ENCODE results near the gene ERICH6B. TPM values are rescaled to one million over a fixed set of nuclear protein-coding genes. Genes with fewer than 3 reads are reported as not detected.

The ERICH6B gene
- total RNA-seq, 4 donors from 2014 or later: not detected

DNA sequence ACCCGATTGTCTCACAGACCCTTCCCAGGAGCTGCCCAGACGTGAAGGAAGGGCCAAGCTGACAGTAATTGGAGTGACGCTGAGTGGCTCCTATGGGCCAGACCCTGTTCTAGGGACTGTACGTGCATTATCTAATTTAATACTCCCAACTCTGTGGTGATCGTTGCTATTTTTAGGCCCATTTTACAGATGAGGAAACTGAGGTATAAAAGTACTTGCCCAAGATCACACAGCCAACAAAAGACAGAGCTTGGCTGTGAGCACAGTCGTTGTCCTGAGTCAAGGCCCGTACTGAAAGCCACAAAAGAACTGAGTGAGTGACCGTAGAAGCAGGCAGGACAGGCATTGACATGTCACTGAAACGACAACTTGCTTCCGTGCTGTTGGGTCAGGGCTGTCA, 74.7 kb downstream of the ERICH6B start:
- WGBS: 87% methylated on average over 10 of the region's 10 CpGs
- TF ChIP-seq, protein P1, sequence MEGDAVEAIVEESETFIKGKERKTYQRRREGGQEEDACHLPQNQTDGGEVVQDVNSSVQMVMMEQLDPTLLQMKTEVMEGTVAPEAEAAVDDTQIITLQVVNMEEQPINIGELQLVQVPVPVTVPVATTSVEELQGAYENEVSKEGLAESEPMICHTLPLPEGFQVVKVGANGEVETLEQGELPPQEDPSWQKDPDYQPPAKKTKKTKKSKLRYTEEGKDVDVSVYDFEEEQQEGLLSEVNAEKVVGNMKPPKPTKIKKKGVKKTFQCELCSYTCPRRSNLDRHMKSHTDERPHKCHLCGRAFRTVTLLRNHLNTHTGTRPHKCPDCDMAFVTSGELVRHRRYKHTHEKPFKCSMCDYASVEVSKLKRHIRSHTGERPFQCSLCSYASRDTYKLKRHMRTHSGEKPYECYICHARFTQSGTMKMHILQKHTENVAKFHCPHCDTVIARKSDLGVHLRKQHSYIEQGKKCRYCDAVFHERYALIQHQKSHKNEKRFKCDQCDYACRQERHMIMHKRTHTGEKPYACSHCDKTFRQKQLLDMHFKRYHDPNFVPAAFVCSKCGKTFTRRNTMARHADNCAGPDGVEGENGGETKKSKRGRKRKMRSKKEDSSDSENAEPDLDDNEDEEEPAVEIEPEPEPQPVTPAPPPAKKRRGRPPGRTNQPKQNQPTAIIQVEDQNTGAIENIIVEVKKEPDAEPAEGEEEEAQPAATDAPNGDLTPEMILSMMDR (IDR thresholded peaks at IDR 0.05): no peak
- no peak for TF ChIP-seq POLR2AphosphoS5 (IDR thresholded peaks at IDR 0.05)
- no peak for TF ChIP-seq EP300 (IDR thresholded peaks at IDR 0.05)
- TF ChIP-seq POLR2A (IDR thresholded peaks at IDR 0.05): no peak
- Histone ChIP-seq H3K4me1 (no peaks in the 10 kb centered on the region), H3K27me3 (no peaks in the 10 kb centered on the region), H3K36me3 (peaks cover 3% of the 10 kb centered on the region), H3K4me3 (no peak overlapping the region), H3K27ac (no peak overlapping the region), H3K9me3 (no peaks in the 10 kb centered on the region)
- no peak for DNase-seq (ENCODE audit: low spot score in 2 of 2)

DNA sequence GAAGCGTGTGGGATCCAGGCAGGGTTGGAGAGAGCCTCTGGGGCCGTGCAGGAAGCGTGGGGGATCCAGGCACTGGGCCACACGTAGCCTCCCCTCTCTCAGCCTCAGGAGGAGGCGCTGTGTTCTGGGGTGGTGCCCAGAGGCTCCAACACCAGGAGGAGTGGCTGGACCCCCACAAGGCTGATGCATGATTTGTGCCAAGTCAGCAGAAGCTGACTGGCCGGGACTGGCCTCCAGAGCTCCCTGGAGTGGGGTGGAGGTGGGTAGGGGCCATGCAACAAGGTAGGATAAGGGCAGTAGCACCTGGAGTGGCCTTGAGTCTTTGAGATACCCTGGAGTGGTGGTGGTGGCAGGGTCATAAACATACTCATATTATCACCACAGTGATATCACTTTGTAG, 75.3 kb downstream of the ERICH6B start:
- no peaks in the 10 kb centered on the region for H3K4me1 ChIP-seq
- no peak overlapping the region for H3K4me3 ChIP-seq
- no peak overlapping the region for H3K27ac ChIP-seq
- WGBS: 81% methylated on average over 6 of the region's 6 CpGs
- DNase-seq (ENCODE audit: low spot score in 2 of 2): no peak
- H3K27me3 ChIP-seq: no peaks in the 10 kb centered on the region
- peaks cover 10% of the 10 kb centered on the region for H3K36me3 ChIP-seq
- no peaks in the 10 kb centered on the region for H3K9me3 ChIP-seq
- TF ChIP-seq POLR2AphosphoS5 (IDR thresholded peaks at IDR 0.05): no peak
- TF ChIP-seq, protein P1 (IDR thresholded peaks at IDR 0.05): no peak
- TF ChIP-seq EP300 (IDR thresholded peaks at IDR 0.05): no peak
- no peak for TF ChIP-seq POLR2A (IDR thresholded peaks at IDR 0.05)

DNA sequence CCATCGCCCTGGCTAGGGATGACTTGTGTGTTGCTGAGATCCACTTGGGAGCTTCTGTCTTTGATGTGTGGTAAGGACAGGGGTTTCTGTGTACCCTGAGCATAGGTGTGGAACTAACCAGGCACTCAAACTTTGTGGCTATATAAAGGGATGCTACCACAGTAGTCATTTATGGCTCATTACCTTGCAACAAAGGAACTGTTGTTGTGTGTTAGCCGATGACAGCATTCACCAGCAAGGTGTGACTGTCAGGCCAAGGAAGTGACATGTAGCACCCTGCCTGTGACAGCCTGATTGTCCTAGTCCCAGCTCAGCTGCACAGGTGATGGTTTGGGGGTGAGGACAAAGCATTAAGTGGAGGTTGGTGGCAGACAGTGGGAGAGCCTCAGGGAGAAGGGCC, 77.2 kb downstream of the ERICH6B start:
- no peak overlapping the region for H3K4me3 ChIP-seq
- H3K36me3 ChIP-seq: peaks cover 28% of the 10 kb centered on the region
- no peak for DNase-seq (ENCODE audit: low spot score in 2 of 2)
- H3K4me1 ChIP-seq: no peaks in the 10 kb centered on the region
- WGBS: 58% methylated on average over 2 of the region's 2 CpGs
- TF ChIP-seq EP300 (IDR thresholded peaks at IDR 0.05): no peak
- TF ChIP-seq, protein P1 (IDR thresholded peaks at IDR 0.05): no peak
- no peak for TF ChIP-seq POLR2AphosphoS5 (IDR thresholded peaks at IDR 0.05)
- TF ChIP-seq POLR2A (IDR thresholded peaks at IDR 0.05): no peak
- H3K27ac ChIP-seq: no peak overlapping the region
- no peaks in the 10 kb centered on the region for H3K9me3 ChIP-seq
- no peaks in the 10 kb centered on the region for H3K27me3 ChIP-seq

DNA sequence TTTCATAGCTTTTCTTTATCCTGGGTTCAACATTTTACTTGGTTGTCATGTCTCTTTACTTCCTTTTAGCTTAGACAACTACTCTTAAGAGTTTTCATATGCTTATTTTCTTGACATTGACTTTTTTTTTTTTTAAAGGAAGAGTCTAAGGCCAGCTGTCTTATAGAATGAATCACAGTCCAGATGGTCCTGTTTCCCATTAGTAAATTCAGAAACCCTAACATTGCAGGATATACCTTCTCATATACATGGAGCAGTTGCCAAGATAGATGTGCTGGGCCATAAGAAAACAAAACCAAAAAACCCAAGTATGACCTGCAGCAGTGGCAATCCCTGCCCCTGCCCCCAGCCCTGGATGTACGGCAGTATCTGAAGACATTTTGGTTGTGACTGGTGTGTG, 78.0 kb downstream of the ERICH6B start:
- no peak for DNase-seq (ENCODE audit: low spot score in 2 of 2)
- TF ChIP-seq EP300 (IDR thresholded peaks at IDR 0.05) (no peak), POLR2AphosphoS5 (IDR thresholded peaks at IDR 0.05) (no peak), POLR2A (IDR thresholded peaks at IDR 0.05) (no peak)
- TF ChIP-seq, protein P1 (IDR thresholded peaks at IDR 0.05): no peak
- Histone ChIP-seq H3K27me3 (no peaks in the 10 kb centered on the region), H3K27ac (no peak overlapping the region), H3K4me3 (no peak overlapping the region), H3K9me3 (no peaks in the 10 kb centered on the region), H3K36me3 (peaks cover 37% of the 10 kb centered on the region), H3K4me1 (no peaks in the 10 kb centered on the region)
- WGBS: 91% methylated on average over 1 of the region's 1 CpG

DNA sequence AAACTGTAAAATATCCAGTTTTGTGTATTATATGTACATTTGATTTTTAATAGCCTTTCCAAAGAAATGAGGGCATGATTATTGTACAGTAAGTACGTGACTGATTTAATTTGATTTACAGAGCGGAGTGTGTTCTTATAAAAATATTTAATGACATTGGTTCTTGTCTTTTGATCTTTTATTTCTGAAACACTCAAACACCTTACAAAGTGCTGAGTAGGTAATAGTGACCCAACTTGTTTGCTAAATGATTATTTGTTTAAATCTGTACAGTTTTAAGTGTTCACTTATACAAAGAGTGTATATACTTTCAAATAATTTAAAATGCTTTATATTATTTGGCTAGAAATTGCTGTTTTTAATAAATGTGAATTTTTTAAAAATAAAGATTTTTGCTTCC, 79.3 kb downstream of the ERICH6B start:
- H3K27me3 ChIP-seq: no peaks in the 10 kb centered on the region
- H3K36me3 ChIP-seq: peaks cover 45% of the 10 kb centered on the region
- 96% methylated on average over 2 of the region's 2 CpGs for WGBS
- DNase-seq (ENCODE audit: low spot score in 2 of 2): no peak
- H3K9me3 ChIP-seq: no peaks in the 10 kb centered on the region
- H3K4me3 ChIP-seq: no peak overlapping the region
- no peak overlapping the region for H3K27ac ChIP-seq
- no peak for TF ChIP-seq EP300 (IDR thresholded peaks at IDR 0.05)
- TF ChIP-seq POLR2AphosphoS5 (IDR thresholded peaks at IDR 0.05): no peak
- TF ChIP-seq, protein P1 (IDR thresholded peaks at IDR 0.05): no peak
- no peak for TF ChIP-seq POLR2A (IDR thresholded peaks at IDR 0.05)
- H3K4me1 ChIP-seq: no peaks in the 10 kb centered on the region
